ENCODE data around the gene FBLL1. TPM values are rescaled to one million over a fixed set of nuclear protein-coding genes. Genes with fewer than 3 reads are reported as not detected.

The FBLL1 gene
- total and polyA plus RNA-seq, 2 of the 8 experiments (the other 6 are each of a cell fraction or from before 2014, with no cell fraction given): 8.3 to 30.9 TPM

GRCh38 chr5:168482361-168482760 lies 46.7 kb upstream of the FBLL1 start:
- Histone ChIP-seq H3K23ac (ENCODE audit: insufficient read length) (no peak overlapping the region), H2BK120ac (replicated peaks; ENCODE audit: low read depth, low read length) (no peak overlapping the region), H3K79me1 (ENCODE audit: low read depth, low read length) (0 out of 2 replicates have a peak, but pooled peaks cover 2% of the 10 kb centered on the region), H3K18ac (ENCODE audit: extremely low read depth, low read length) (no peak overlapping the region), H3K9me3 (ENCODE audit: insufficient read depth in 2 of 2, low read depth in 1 of 2, low read length in 1 of 2) (no peaks in the 10 kb centered on the region), H2BK5ac (ENCODE audit: low read depth, low read length) (no peak overlapping the region), H3K23me2 (ENCODE audit: low read depth, low read length) (no peaks in the 10 kb centered on the region; the same call in 1 of the 2 replicates), H3K4me3 (ENCODE audit: extremely low read depth in 1 of 4, insufficient read depth in 2 of 4, low read depth in 3 of 4, low read length in 4 of 4) (no peak overlapping the region), H4K8ac (ENCODE audit: extremely low read depth, insufficient read depth, low read length) (no peak overlapping the region), H4K91ac (replicated peaks; ENCODE audit: insufficient read length, low read length) (no peak overlapping the region), H3K27me3 (replicated peaks in 1 of 4; ENCODE audit: control insufficient read depth in 3 of 4, extremely low read depth in 1 of 4, insufficient read depth in 3 of 4, low read length in 3 of 4) (no peaks in the 10 kb centered on the region), H3K36me3 (ENCODE audit: control insufficient read depth in 2 of 4, insufficient read depth in 4 of 4, low read length in 3 of 4) (no peaks in the 10 kb centered on the region), H3K4me2 (ENCODE audit: insufficient read depth in 1 of 2, low read depth in 2 of 2, low read length in 2 of 2) (no peak overlapping the region), H2BK20ac (ENCODE audit: low read length) (no peak overlapping the region), H3K27ac (ENCODE audit: low read depth, low read length) (no peak overlapping the region), H3K14ac (ENCODE audit: insufficient read length) (no peak overlapping the region), H3K4ac (replicated peaks; ENCODE audit: insufficient read length, low read depth, low read length) (no peak overlapping the region), H3K56ac (replicated peaks; ENCODE audit: insufficient read length, low read depth, low read length) (no peak overlapping the region), H3K4me1 (replicated peaks in 1 of 4; ENCODE audit: control insufficient read depth in 3 of 4, insufficient read depth in 4 of 4, low read length in 3 of 4) (peaks cover 0 to 2% (median 2%) of the 10 kb centered on the region in 4 experiments; a peak in 3 of 7 replicates), H2BK12ac (ENCODE audit: low read depth, low read length) (no peak overlapping the region), H3K9ac (replicated peaks in 1 of 4; ENCODE audit: extremely low read depth in 1 of 4, low read depth in 3 of 4, low read length in 3 of 4) (no peak overlapping the region), H2AK5ac (ENCODE audit: low read depth, low read length) (no peak overlapping the region), H2BK15ac (ENCODE audit: low read length) (no peak overlapping the region), H4K20me1 (replicated peaks in 1 of 2; ENCODE audit: control insufficient read depth in 1 of 2, insufficient read depth in 2 of 2, low read length in 2 of 2) (no peaks in the 10 kb centered on the region), H2AFZ (ENCODE audit: low read length) (no peak overlapping the region), H3K79me2 (ENCODE audit: control insufficient read depth in 1 of 2, insufficient read depth in 2 of 2, low read length in 2 of 2) (peaks cover 0 to 9% of the 10 kb centered on the region in 2 experiments; a peak in 2 of 4 replicates), H4K5ac (ENCODE audit: insufficient read length, low read depth, low read length) (no peak overlapping the region)
- FAIRE-seq (no peak), DNase-seq (ENCODE audit: low read depth in 1 of 2, low spot score in 2 of 2) (no peak)
- ChIA-PET CTCF (ENCODE audit: partially characterized antibody) (interaction anchor here (0.7 to 2.4 kb wide), 2 partner anchors 10 to 213 kb away, joined by 5 to 11 read pairs; no protein-coding TSS in a partner anchor), POLR2A (ENCODE audit: partially characterized antibody) (no interaction called here)
- 77% methylated on average over 5 of the region's 5 CpGs; no CpG with 5 or more reads in 1 of the 2 experiments for WGBS, 2 experiments (ENCODE audit: extremely low coverage in 1 of 2, insufficient coverage in 1 of 2, insufficient read length in 1 of 2, insufficient replicate concordance in 2 of 2, low coverage in 1 of 2, low lambda C conversion rate in 2 of 2, missing lambda C conversion rate in 1 of 2)
- TF ChIP-seq BACH1 (IDR thresholded peaks at IDR 0.05; ENCODE audit: low read length) (no peak), NRF1 (IDR thresholded peaks at IDR 0.05; ENCODE audit: low read depth, low read length) (no peak), KDM5A (IDR thresholded peaks at IDR 0.05; ENCODE audit: low read length) (no peak), SIRT6 (IDR thresholded peaks at IDR 0.05; ENCODE audit: low read length) (no peak), MAX (IDR thresholded peaks at IDR 0.05) (no peak), RNF2 (IDR thresholded peaks at IDR 0.05; ENCODE audit: borderline replicate concordance, low read depth, low read length, missing control alignments, poor library complexity, severe bottlenecking) (no peak), SP1 (IDR thresholded peaks at IDR 0.05; ENCODE audit: low read depth, low read length) (no peak), GTF2F1 (IDR thresholded peaks at IDR 0.05; ENCODE audit: borderline replicate concordance, low read depth, low read length) (no peak), CEBPB (IDR thresholded peaks at IDR 0.05; ENCODE audit: low read depth, low read length) (no peak), CHD1 (IDR thresholded peaks at IDR 0.05; ENCODE audit: low read depth, low read length) (no peak), ATF2 (IDR thresholded peaks at IDR 0.05; ENCODE audit: low read length) (no peak), ZNF274 (IDR thresholded peaks at IDR 0.05; ENCODE audit: borderline replicate concordance, extremely low read depth, low read length) (no peak), SIX5 (IDR thresholded peaks at IDR 0.05; ENCODE audit: low read depth, low read length) (no peak)
